K562 (cell line): ENCODE results near the gene PSMD13. TPM values are rescaled to one million over a fixed set of nuclear protein-coding genes. Genes with fewer than 3 reads are reported as not detected.

ENCODE experiments used
- ATAC-seq: fragments of 200-7000 bp; cut with Tn5 transposase; 3 replicates; pipeline ENCODE4 v1.9.1; 2020; ENCODE audit warnings: moderate library complexity
- BruUV-seq: library from RNA; stranded (reverse); fragments of 400-500 nt; replicated peaks from 2 replicates; lab custom pipeline; 2021; lab: Mats Ljungman, UMichigan
- CTCF ChIA-PET: fragments of 300-600 bp; formaldehyde crosslinking; extraction: SDS; loops from one replicate; lab custom pipeline; 2021; ENCODE audit warnings: low intra/inter-chr PET ratio; lab: Yijun Ruan, JAX
- POLR2A ChIA-PET: fragments of 300-600, 350-650 bp; sonication (Branson Sonifier 250); formaldehyde crosslinking; extraction: SDS; loops from one replicate; lab custom pipeline; 2021; ENCODE audit warnings: antibody characterized with exemption, inconsistent platforms; lab: Yijun Ruan, JAX
- DNase-seq, 4 experiments: peaks; one replicate each; pipeline versions ENCODE4 v3.0.0 to v3.0.0-alpha.2; 2011 to 2018; ENCODE audit warnings: low spot score in 3 of 4, mixed read lengths in 3 of 4; ENCODE audit errors: extremely low read depth in 1 of 4
- FAIRE-seq: peaks from 2 replicates; lab custom pipeline; 2011; peaks lifted over from hg19 to GRCh38; lab: Jason Lieb, UNC
- H2AFZ ChIP-seq: 2 replicates; pipeline ENCODE4 v1.6.0; 2011; ENCODE audit warnings: low read depth, low read length, control low read depth, inconsistent platforms
- H3K27ac ChIP-seq: fragments of 200-600 bp; 3 replicates; pipeline ENCODE4 v1.8.0; 2011; ENCODE audit warnings: low read depth, mild to moderate bottlenecking, control low read depth, inconsistent platforms, low read length, moderate library complexity, mixed read lengths; ENCODE audit errors: extremely low read depth
- H3K27me3 ChIP-seq, 2 experiments: fragments of 300-600 bp in 1 of 2; 2 replicates in 1 of 2; 3 replicates in 1 of 2; pipeline versions ENCODE4 v1.6.0 to v1.8.0; 2011; ENCODE audit warnings: inconsistent platforms in 2 of 2, low read length in 2 of 2, mild to moderate bottlenecking in 1 of 2, mixed read lengths in 1 of 2, moderate library complexity in 1 of 2; ENCODE audit not compliant: control insufficient read depth in 2 of 2, insufficient read depth in 2 of 2
- H3K36me3 ChIP-seq: fragments of 300-600 bp; 3 replicates; pipeline ENCODE4 v1.8.0; 2011; ENCODE audit warnings: mild to moderate bottlenecking, low read length, inconsistent platforms; ENCODE audit not compliant: control insufficient read depth, insufficient read depth
- H3K4me1 ChIP-seq, 2 experiments: fragments of 200-600 bp in 1 of 2; replicated peaks in 1 of 2; 2 replicates in 1 of 2; 3 replicates in 1 of 2; pipeline versions ENCODE4 v1.5.1 to v1.8.0; 2011; ENCODE audit warnings: inconsistent platforms in 2 of 2, low read length in 2 of 2, mild to moderate bottlenecking in 1 of 2, mixed read lengths in 1 of 2, moderate library complexity in 1 of 2; ENCODE audit not compliant: control insufficient read depth in 2 of 2, insufficient read depth in 2 of 2
- H3K4me2 ChIP-seq: 2 replicates; pipeline ENCODE4 v1.6.1; 2011; ENCODE audit warnings: low read length, control low read depth, inconsistent platforms, mixed read lengths; ENCODE audit not compliant: insufficient read depth
- H3K4me3 ChIP-seq: fragments of 200-600 bp; sonication (generic), shearing (Covaris generic); 2 replicates; pipeline ENCODE4 v1.5.1; 2016; ENCODE audit warnings: control low read depth, inconsistent platforms
- H3K79me2 ChIP-seq: fragments of 200-600 bp; 3 replicates; pipeline ENCODE4 v1.8.0; 2011; ENCODE audit warnings: low read length, inconsistent platforms; ENCODE audit not compliant: control insufficient read depth, insufficient read depth
- H3K9ac ChIP-seq, 2 experiments: 2 replicates each; pipeline versions ENCODE4 v1.6.0 to v1.6.1; 2011; ENCODE audit warnings: low read depth in 2 of 2, low read length in 2 of 2, control low read depth in 1 of 2, inconsistent platforms in 1 of 2, mild to moderate bottlenecking in 1 of 2, mixed read lengths in 1 of 2; ENCODE audit not compliant: insufficient read depth in 1 of 2
- H3K9me1 ChIP-seq: one replicate; pipeline ENCODE4 v1.6.0; 2011; ENCODE audit warnings: inconsistent platforms, mild to moderate bottlenecking, low read length, moderate library complexity; ENCODE audit not compliant: control insufficient read depth, insufficient read depth
- H3K9me3 ChIP-seq: replicated peaks from 2 replicates; pipeline ENCODE4 v1.5.1; 2011; ENCODE audit warnings: low read depth, low read length, inconsistent platforms; ENCODE audit not compliant: control insufficient read depth, insufficient read depth
- H4K20me1 ChIP-seq: replicated peaks from 2 replicates; pipeline ENCODE4 v1.6.1; 2011; ENCODE audit warnings: low read length, inconsistent platforms, mixed read lengths; ENCODE audit not compliant: control insufficient read depth, insufficient read depth
- CHD2 ChIP-seq: IDR thresholded peaks from 2 replicates; pipeline ENCODE4 v1.6.1; 2011; ENCODE audit warnings: low read depth, low read length
- EGR1 ChIP-seq: fragments of 450-650 bp; conservative IDR thresholded peaks from 2 replicates; pipeline ENCODE4 v1.6.1; 2017; ENCODE audit warnings: mild to moderate bottlenecking
- HCFC1 ChIP-seq: IDR thresholded peaks from 2 replicates; pipeline ENCODE4 v1.6.1; 2012; ENCODE audit warnings: low read depth, low read length, improper control_type of control experiment
- MBD2 ChIP-seq: sonication (generic); IDR thresholded peaks from 2 replicates; pipeline ENCODE4 v1.6.1; 2016; ENCODE audit warnings: low read depth, borderline replicate concordance
- NFE2 ChIP-seq: IDR thresholded peaks from 2 replicates; pipeline ENCODE4 v1.6.1; 2014; ENCODE audit warnings: antibody characterized with exemption, low read depth
- NFXL1 ChIP-seq: fragments of 450-650 bp; formaldehyde crosslinking; IDR thresholded peaks from 2 replicates; pipeline ENCODE4 v1.4.0; 2021; ENCODE audit warnings: mild to moderate bottlenecking
- NR2C1 ChIP-seq, 2 experiments: fragments of 450-650 bp; IDR thresholded peaks; 2 replicates each; pipeline ENCODE4 v1.6.1; 2017; ENCODE audit warnings: mild to moderate bottlenecking in 2 of 2, antibody characterized with exemption in 1 of 2, inconsistent platforms in 1 of 2, missing compliant biosample characterization in 1 of 2, missing genetic modification characterization in 1 of 2
- RBM25 ChIP-seq: fragments of 200-400 bp; formaldehyde crosslinking; IDR thresholded peaks from 2 replicates; pipeline ENCODE4 v1.6.1; 2018; ENCODE audit warnings: low read length, low read depth, moderate library complexity; ENCODE audit not compliant: severe bottlenecking
- RCOR1 ChIP-seq, 2 experiments: IDR thresholded peaks; 2 replicates each; pipeline ENCODE4 v1.6.1; 2012; ENCODE audit warnings: low read depth in 2 of 2, low read length in 2 of 2, borderline replicate concordance in 1 of 2, improper control_type of control experiment in 1 of 2
- TAL1 ChIP-seq: fragments of 450-650 bp; IDR thresholded peaks from 2 replicates; pipeline ENCODE4 v1.6.1; 2016; ENCODE audit warnings: mild to moderate bottlenecking
- ZBTB17 ChIP-seq: fragments of 450-650 bp; formaldehyde crosslinking; IDR thresholded peaks from 2 replicates; pipeline ENCODE4 v1.4.0; 2020; ENCODE audit warnings: mild to moderate bottlenecking
- ZNF217 ChIP-seq: sonication (generic); formaldehyde crosslinking; IDR thresholded peaks from 2 replicates; pipeline ENCODE4 v1.8.0; 2022; ENCODE audit warnings: mild to moderate bottlenecking, missing genetic modification reagents
- ZNF318 ChIP-seq, 2 experiments: fragments of 450-650 bp; IDR thresholded peaks; 2 replicates each; pipeline ENCODE4 v1.6.1; 2016; ENCODE audit warnings: mild to moderate bottlenecking in 2 of 2, borderline replicate concordance in 1 of 2, low read depth in 1 of 2, moderate library complexity in 1 of 2
- WGBS: fragments of 100-300 bp; shearing (Covaris generic); methylation state at CpG from one replicate; pipeline ENCODE4 v1.1.6; 2016; ENCODE audit warnings: low coverage, mixed read lengths; ENCODE audit not compliant: insufficient coverage; ENCODE audit errors: missing lambda C conversion rate; 5-methylcytosine and 5-hydroxymethylcytosine counted together
- in situ Hi-C: fragments of 300-500 bp; cut with MboI; formaldehyde crosslinking; loops from 4 replicates; pipeline ENCODE4 v1.15.0; 2018; ENCODE audit warnings: inconsistent platforms, mixed read lengths
- intact Hi-C: fragments of 100-400 bp; cut with micrococcal nuclease; formaldehyde crosslinking; loops from 2 replicates; pipeline ENCODE4 v1.14.2; 2022
- polyA plus RNA-seq, 8 experiments: library from polyadenylated mRNA; depleted of rRNA in 4 of 8; stranded (reverse) in 5 of 8; unstranded in 3 of 8; fragments of >200 nt; fragmentation: Nextera tagmentation in 2 of 8; fragmentation: Illumina TruSeq in 1 of 8; extraction: Ambion mirVana in 2 of 8; extraction: Trizol in 1 of 8; gene quantifications; 2 replicates each; pipeline versions ENCODE4 v1.2.1 to v1.2.3, GENCODE V29; 2011 to 2014; ENCODE audit warnings: inconsistent platforms in 1 of 8, missing spikeins in 1 of 8
- total RNA-seq, 7 experiments: library from RNA; depleted of rRNA in 6 of 7; stranded (reverse); fragments of >200 nt in 6 of 7; fragmentation: Illumina TruSeq in 2 of 7; extraction: Trizol in 2 of 7; gene quantifications; 2 replicates each; pipeline versions ENCODE4 v1.2.1 to v1.2.3, GENCODE V29; 2011 to 2021; ENCODE audit warnings: low replicate concordance in 1 of 7

Gene PSMD13
- total and polyA plus RNA-seq, 9 of the 15 experiments (the other 6 are each of a cell fraction or from before 2014, with no cell fraction given) = 185 to 383 (median 267) TPM

GRCh38 chr11:272195-272930 lies 35.6 kb downstream of the PSMD13 start:
- 58% methylated on average over 16 of the region's 22 CpGs for WGBS
- POLR2A ChIA-PET = interaction anchor here (0.8 to 1.3 kb wide), 5 partner anchors 8 to 11 kb away, joined by 3 to 5 read pairs (median 3); no protein-coding TSS in a partner anchor
- Histone ChIP-seq H3K9me1 (no peaks in the 10 kb centered on the region), H3K4me2 (no peak overlapping the region), H3K4me3 (no peak overlapping the region), H4K20me1 (no peaks in the 10 kb centered on the region), H3K27me3 (no peaks in the 10 kb centered on the region), H3K4me1 (peaks cover 19 to 34% of the 10 kb centered on the region in 2 experiments; a peak in 4 of 5 replicates), H3K9ac (peak overlapping the region in 1 of 2 experiments; percentile 47; a peak in 2 of 4 replicates), H3K36me3 (no peaks in the 10 kb centered on the region), H3K27ac (no peak overlapping the region), H3K9me3 (peaks cover 12% of the 10 kb centered on the region), H2AFZ (no peak overlapping the region), H3K79me2 (peaks cover 10% of the 10 kb centered on the region; the same call in 1 of the 3 replicates)
- FAIRE-seq = no peak
- no peak for DNase-seq
- no TSS peak for BruUV-seq
- in situ Hi-C loops = no loop called here
- intact Hi-C loops = no loop called here
- TF ChIP-seq RCOR1 (IDR thresholded peaks at IDR 0.05; ENCODE audit: borderline replicate concordance in 1 of 2, low read depth in 2 of 2, low read length in 2 of 2) (no peak), ZBTB17 (CRISPR knock-in tag) (no peak), NFE2 (no peak), TAL1 (no peak), ZNF318 (IDR thresholded peaks at IDR 0.05; ENCODE audit: borderline replicate concordance in 1 of 2, low read depth in 1 of 2) (no peak), NR2C1 (IDR thresholded peaks at IDR 0.05) (no peak), NR2C1 (tag; IDR thresholded peaks at IDR 0.05) (no peak), ZNF217 (CRISPR knock-in tag) (no peak), NFXL1 (CRISPR knock-in tag) (no peak), HCFC1 (no peak), RBM25 (no peak), MBD2 (no peak), EGR1 (no peak), CHD2 (no peak)
- CTCF ChIA-PET = no interaction called here
- no peak for ATAC-seq
